ENCODE measurements around the gene TMPRSS3.

DNA sequence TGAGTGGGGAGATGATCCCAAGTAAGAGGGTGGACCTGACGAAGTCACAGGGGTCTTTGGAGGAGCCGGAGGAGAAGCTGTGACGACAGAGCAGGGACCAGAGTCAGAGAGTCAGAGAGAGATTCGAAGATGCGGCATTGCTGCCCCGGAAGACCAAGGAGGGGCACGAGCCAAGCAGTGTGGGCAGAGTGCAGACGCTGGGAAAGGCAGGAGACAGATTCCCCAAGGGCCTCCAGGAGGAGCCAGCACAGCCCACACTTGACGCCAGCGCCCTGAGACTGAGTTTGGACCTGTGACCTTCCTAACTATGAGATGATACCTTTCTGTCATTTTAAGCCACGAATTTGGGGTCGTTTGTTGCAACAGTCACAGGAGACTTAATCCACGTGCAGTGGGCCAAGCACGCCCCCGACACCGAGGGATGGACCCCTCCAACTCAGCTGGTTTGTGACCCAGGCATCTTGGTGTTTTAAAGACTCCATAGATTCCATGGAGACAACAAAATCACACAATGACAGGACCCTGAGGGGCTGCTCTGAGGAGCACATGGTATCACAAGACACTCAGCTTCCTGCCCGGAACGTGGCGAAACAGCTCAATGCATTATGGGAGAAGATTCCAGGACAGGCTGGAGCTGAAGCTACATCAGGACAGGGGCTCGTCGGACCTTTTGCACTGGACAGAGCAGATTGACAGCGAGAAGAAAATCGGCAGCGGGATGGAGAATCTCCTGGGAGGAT, 18.5 kb downstream of the TMPRSS3 start:
- TF ChIP-seq, protein P1, sequence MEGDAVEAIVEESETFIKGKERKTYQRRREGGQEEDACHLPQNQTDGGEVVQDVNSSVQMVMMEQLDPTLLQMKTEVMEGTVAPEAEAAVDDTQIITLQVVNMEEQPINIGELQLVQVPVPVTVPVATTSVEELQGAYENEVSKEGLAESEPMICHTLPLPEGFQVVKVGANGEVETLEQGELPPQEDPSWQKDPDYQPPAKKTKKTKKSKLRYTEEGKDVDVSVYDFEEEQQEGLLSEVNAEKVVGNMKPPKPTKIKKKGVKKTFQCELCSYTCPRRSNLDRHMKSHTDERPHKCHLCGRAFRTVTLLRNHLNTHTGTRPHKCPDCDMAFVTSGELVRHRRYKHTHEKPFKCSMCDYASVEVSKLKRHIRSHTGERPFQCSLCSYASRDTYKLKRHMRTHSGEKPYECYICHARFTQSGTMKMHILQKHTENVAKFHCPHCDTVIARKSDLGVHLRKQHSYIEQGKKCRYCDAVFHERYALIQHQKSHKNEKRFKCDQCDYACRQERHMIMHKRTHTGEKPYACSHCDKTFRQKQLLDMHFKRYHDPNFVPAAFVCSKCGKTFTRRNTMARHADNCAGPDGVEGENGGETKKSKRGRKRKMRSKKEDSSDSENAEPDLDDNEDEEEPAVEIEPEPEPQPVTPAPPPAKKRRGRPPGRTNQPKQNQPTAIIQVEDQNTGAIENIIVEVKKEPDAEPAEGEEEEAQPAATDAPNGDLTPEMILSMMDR (conservative IDR thresholded peaks at IDR 0.05; ENCODE audit: low read depth, low read length), result no peak
- TF ChIP-seq EZH2 (IDR thresholded peaks at IDR 0.05; ENCODE audit: borderline replicate concordance, low read depth, low read length, poor library complexity, severe bottlenecking), result no peak
